K562 (cell line): ENCODE results near the gene SERHL2. TPM values are rescaled to one million over a fixed set of nuclear protein-coding genes. Genes with fewer than 3 reads are reported as not detected.

Experiments used
- BHLHE40 ChIP-seq: IDR thresholded peaks from 2 replicates; pipeline ENCODE4 v1.6.1; 2011; ENCODE audit warnings: low read length, improper control_type of control experiment
- CREBBP ChIP-seq: IDR thresholded peaks from one replicate; pipeline ENCODE4 v1.6.1; 2012; ENCODE audit warnings: low read depth, mild to moderate bottlenecking, control low read depth, inconsistent platforms, low read length
- CREM ChIP-seq: IDR thresholded peaks from 2 replicates; pipeline ENCODE4 v1.6.1; 2014; ENCODE audit warnings: antibody characterized with exemption, low read depth
- FOSL1 ChIP-seq: fragments of 200-800 bp; sonication (Bioruptor generic); conservative IDR thresholded peaks from 2 replicates; pipeline ENCODE4 v1.6.1; 2016; ENCODE audit warnings: missing genetic modification characterization, missing compliant biosample characterization
- GTF2A2 ChIP-seq: IDR thresholded peaks from 2 replicates; pipeline ENCODE4 v1.6.1; 2016; ENCODE audit warnings: mild to moderate bottlenecking, missing genetic modification characterization, missing compliant biosample characterization
- HDAC8 ChIP-seq: fragments of 450-650 bp; IDR thresholded peaks from 2 replicates; pipeline ENCODE4 v1.6.1; 2016; ENCODE audit warnings: mild to moderate bottlenecking, missing genetic modification characterization, moderate library complexity, missing compliant biosample characterization
- HLTF ChIP-seq: fragments of 450-650 bp; IDR thresholded peaks from 2 replicates; pipeline ENCODE4 v1.6.1; 2016
- IFI16 ChIP-seq: fragments of 250-450 bp; sonication (Bioruptor Pico); IDR thresholded peaks from 2 replicates; pipeline ENCODE4 v2.1.2; 2022; ENCODE audit warnings: mild to moderate bottlenecking, inconsistent platforms
- KDM4B ChIP-seq, 2 experiments: fragments of 450-650 bp in 1 of 2; sonication (generic) in 1 of 2; IDR thresholded peaks; 2 replicates each; pipeline ENCODE4 v1.6.1; 2016 to 2017; ENCODE audit warnings: borderline replicate concordance in 2 of 2, antibody characterized with exemption in 1 of 2, low read depth in 1 of 2, mild to moderate bottlenecking in 1 of 2
- MCM7 ChIP-seq, 2 experiments: fragments of 450-650 bp; IDR thresholded peaks; 2 replicates each; pipeline ENCODE4 v1.6.1; 2016 to 2018
- NFATC3 ChIP-seq: fragments of 450-650 bp; IDR thresholded peaks from 2 replicates; pipeline ENCODE4 v1.6.1; 2017; ENCODE audit warnings: mild to moderate bottlenecking
- NUFIP1 ChIP-seq: fragments of 450-650 bp; IDR thresholded peaks from 2 replicates; pipeline ENCODE4 v1.6.1; 2018; ENCODE audit not compliant: partially characterized antibody
- PHTF2 ChIP-seq: fragments of 250-450 bp; sonication (Bioruptor Pico); IDR thresholded peaks from 2 replicates; pipeline ENCODE4 v1.5.0; 2021; ENCODE audit warnings: mild to moderate bottlenecking
- PPARD ChIP-seq: fragments of 250-450 bp; sonication (Bioruptor Pico); IDR thresholded peaks from 2 replicates; pipeline ENCODE4 v1.8.0; 2022; ENCODE audit warnings: inconsistent platforms, mild to moderate bottlenecking, moderate library complexity
- RFX5 ChIP-seq: IDR thresholded peaks from 2 replicates; pipeline ENCODE4 v1.6.1; 2011; ENCODE audit warnings: low read depth, mild to moderate bottlenecking, improper control_type of control experiment, low read length
- SRF ChIP-seq, 2 experiments: fragments of 250-450, 450-650 bp in 1 of 2; sonication (Bioruptor Pico) in 1 of 2; sonication (generic) in 1 of 2; formaldehyde crosslinking; IDR thresholded peaks; 2 replicates each; pipeline versions ENCODE4 v1.5.0 to v1.5.1; 2020 to 2022; ENCODE audit warnings: mild to moderate bottlenecking in 1 of 2, missing genetic modification reagents in 1 of 2
- ZBTB1 ChIP-seq: sonication (generic); formaldehyde crosslinking; IDR thresholded peaks from 2 replicates; pipeline ENCODE4 v1.8.1; 2023; ENCODE audit warnings: missing genetic modification reagents, low read depth, mild to moderate bottlenecking, borderline replicate concordance
- ZNF197 ChIP-seq: fragments of 200-800 bp; sonication (Bioruptor generic); IDR thresholded peaks from 2 replicates; pipeline ENCODE4 v1.6.1; 2016; ENCODE audit warnings: low read depth, missing genetic modification characterization, missing compliant biosample characterization
- ZNF354B ChIP-seq: fragments of 250-450 bp; sonication (Bioruptor Pico); IDR thresholded peaks from 2 replicates; pipeline ENCODE4 v1.4.0; 2020
- polyA plus RNA-seq, 8 experiments: library from polyadenylated mRNA; depleted of rRNA in 4 of 8; stranded (reverse) in 5 of 8; unstranded in 3 of 8; fragments of >200 nt; fragmentation: Nextera tagmentation in 2 of 8; fragmentation: Illumina TruSeq in 1 of 8; extraction: Ambion mirVana in 2 of 8; extraction: Trizol in 1 of 8; gene quantifications; 2 replicates each; pipeline versions ENCODE4 v1.2.1 to v1.2.3, GENCODE V29; 2011 to 2014; ENCODE audit warnings: inconsistent platforms in 1 of 8, missing spikeins in 1 of 8
- total RNA-seq, 7 experiments: library from RNA; depleted of rRNA in 6 of 7; stranded (reverse); fragments of >200 nt in 6 of 7; fragmentation: Illumina TruSeq in 2 of 7; extraction: Trizol in 2 of 7; gene quantifications; 2 replicates each; pipeline versions ENCODE4 v1.2.1 to v1.2.3, GENCODE V29; 2011 to 2021; ENCODE audit warnings: low replicate concordance in 1 of 7
- TF ChIP-seq, protein P1 (sequence below): fragments of 200-800 bp; sonication (Bioruptor generic); IDR thresholded peaks from 2 replicates; pipeline ENCODE4 v1.6.1; 2017; ENCODE audit warnings: missing genetic modification characterization, missing compliant biosample characterization
- TF ChIP-seq, protein P2 (sequence below): fragments of 450-650 bp; IDR thresholded peaks from 2 replicates; pipeline ENCODE4 v1.6.1; 2017; ENCODE audit warnings: mild to moderate bottlenecking, moderate library complexity
- TF ChIP-seq, protein P3 (sequence below): fragments of 450-650 bp; IDR thresholded peaks from 2 replicates; pipeline ENCODE4 v1.6.1; 2018; ENCODE audit not compliant: partially characterized antibody

Gene SERHL2
- total and polyA plus RNA-seq, 9 of the 15 experiments (the other 6 are each of a cell fraction or from before 2014, with no cell fraction given) = 19.9 to 62.6 (median 25.2) TPM

DNA sequence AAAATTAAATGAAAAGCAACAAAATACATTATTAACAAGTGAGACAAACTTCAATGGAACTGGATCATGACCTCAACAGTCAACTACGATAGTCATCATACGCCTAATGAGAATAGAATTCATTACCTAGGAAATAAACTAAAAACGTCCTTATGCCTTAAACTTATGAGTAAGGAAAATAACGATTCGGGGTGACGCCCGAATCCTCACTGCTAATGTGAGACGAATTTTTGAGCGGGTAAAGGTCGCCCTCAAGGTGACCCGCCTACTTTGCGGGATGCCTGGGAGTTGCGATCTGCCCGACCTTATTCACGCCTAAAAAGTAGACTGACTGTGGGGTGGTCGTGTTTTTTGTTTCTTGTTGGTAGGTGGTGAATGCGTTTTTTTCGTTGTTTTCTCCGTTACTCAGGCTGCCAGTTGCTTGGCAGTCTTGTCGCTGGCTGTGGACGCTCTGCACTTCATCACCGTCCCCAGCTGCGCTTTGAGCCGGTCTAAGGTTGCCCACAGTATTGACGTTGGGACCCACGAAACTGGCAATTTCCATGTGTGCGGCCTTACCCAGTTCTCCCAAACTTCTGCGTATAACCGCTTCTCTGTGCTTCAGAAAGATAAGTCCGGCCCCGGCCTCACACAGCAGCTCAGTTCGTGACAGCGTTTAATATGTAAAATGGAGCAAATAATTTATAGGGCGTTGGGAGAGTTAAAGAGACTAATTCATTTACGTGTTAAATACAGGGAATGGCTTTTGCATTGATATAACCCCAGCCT, 61.5 kb downstream of the SERHL2 start (continued):
- TF ChIP-seq, protein P1, sequence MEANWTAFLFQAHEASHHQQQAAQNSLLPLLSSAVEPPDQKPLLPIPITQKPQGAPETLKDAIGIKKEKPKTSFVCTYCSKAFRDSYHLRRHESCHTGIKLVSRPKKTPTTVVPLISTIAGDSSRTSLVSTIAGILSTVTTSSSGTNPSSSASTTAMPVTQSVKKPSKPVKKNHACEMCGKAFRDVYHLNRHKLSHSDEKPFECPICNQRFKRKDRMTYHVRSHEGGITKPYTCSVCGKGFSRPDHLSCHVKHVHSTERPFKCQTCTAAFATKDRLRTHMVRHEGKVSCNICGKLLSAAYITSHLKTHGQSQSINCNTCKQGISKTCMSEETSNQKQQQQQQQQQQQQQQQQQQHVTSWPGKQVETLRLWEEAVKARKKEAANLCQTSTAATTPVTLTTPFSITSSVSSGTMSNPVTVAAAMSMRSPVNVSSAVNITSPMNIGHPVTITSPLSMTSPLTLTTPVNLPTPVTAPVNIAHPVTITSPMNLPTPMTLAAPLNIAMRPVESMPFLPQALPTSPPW (CRISPR knock-in tag) = peak; percentile 47
- TF ChIP-seq IFI16 (no peak), ZBTB1 (CRISPR knock-in tag) (peak; percentile 86), SRF (CRISPR knock-in tag; IDR thresholded peaks at IDR 0.05) (peak; percentile 47 to 89; a peak in 3 of 4 replicates), ZNF197 (CRISPR knock-in tag) (peak; percentile 22; the same call in 1 of the 2 replicates), KDM4B (IDR thresholded peaks at IDR 0.05; ENCODE audit: borderline replicate concordance in 2 of 2, low read depth in 1 of 2) (peak in 1 of 2 experiments; percentile 100; a peak in 3 of 4 replicates), NFATC3 (no peak; the same call in 1 of the 2 replicates), HDAC8 (tag) (peak; percentile 53; the same call in 1 of the 2 replicates), CREM (peak; percentile 82), ZNF354B (CRISPR knock-in tag) (peak; percentile 62; the same call in 1 of the 2 replicates), NUFIP1 (peak; percentile 97), PPARD (CRISPR knock-in tag) (no peak), BHLHE40 (no peak), CREBBP (peak; percentile 65), GTF2A2 (tag) (peak; percentile 96), MCM7 (IDR thresholded peaks at IDR 0.05) (no peak), RFX5 (no peak; the same call in 1 of the 2 replicates), PHTF2 (peak; percentile 79), FOSL1 (tag) (peak; percentile 41), HLTF (peak; percentile 85; the same call in 1 of the 2 replicates)
- TF ChIP-seq, protein P2, sequence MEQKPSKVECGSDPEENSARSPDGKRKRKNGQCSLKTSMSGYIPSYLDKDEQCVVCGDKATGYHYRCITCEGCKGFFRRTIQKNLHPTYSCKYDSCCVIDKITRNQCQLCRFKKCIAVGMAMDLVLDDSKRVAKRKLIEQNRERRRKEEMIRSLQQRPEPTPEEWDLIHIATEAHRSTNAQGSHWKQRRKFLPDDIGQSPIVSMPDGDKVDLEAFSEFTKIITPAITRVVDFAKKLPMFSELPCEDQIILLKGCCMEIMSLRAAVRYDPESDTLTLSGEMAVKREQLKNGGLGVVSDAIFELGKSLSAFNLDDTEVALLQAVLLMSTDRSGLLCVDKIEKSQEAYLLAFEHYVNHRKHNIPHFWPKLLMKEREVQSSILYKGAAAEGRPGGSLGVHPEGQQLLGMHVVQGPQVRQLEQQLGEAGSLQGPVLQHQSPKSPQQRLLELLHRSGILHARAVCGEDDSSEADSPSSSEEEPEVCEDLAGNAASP = no peak
- TF ChIP-seq, protein P3, sequence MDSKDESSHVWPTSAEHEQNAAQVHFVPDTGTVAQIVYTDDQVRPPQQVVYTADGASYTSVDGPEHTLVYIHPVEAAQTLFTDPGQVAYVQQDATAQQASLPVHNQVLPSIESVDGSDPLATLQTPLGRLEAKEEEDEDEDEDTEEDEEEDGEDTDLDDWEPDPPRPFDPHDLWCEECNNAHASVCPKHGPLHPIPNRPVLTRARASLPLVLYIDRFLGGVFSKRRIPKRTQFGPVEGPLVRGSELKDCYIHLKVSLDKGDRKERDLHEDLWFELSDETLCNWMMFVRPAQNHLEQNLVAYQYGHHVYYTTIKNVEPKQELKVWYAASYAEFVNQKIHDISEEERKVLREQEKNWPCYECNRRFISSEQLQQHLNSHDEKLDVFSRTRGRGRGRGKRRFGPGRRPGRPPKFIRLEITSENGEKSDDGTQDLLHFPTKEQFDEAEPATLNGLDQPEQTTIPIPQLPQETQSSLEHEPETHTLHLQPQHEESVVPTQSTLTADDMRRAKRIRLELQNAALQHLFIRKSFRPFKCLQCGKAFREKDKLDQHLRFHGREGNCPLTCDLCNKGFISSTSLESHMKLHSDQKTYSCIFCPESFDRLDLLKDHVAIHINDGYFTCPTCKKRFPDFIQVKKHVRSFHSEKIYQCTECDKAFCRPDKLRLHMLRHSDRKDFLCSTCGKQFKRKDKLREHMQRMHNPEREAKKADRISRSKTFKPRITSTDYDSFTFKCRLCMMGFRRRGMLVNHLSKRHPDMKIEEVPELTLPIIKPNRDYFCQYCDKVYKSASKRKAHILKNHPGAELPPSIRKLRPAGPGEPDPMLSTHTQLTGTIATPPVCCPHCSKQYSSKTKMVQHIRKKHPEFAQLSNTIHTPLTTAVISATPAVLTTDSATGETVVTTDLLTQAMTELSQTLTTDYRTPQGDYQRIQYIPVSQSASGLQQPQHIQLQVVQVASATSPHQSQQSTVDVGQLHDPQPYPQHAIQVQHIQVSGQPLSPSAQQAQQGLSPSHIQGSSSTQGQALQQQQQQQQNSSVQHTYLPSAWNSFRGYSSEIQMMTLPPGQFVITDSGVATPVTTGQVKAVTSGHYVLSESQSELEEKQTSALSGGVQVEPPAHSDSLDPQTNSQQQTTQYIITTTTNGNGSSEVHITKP = peak; percentile 54
